Right lobe of liver (tissue), 4 donors: ENCODE data around the gene KCNIP1.

Experiments
- CTCF ChIP-seq, 4 donors: fragments of 200-600 bp in 3 of 4; fragments of 450-650 bp in 1 of 4; IDR thresholded peaks; one replicate each; pipeline versions ENCODE4 v1.5.1 to v1.8.0; 2016 to 2022; ENCODE audit warnings: antibody characterized with exemption in 4 of 4, mild to moderate bottlenecking in 2 of 4
- POLR2A ChIP-seq: fragments of 450-650 bp; IDR thresholded peaks from one replicate; pipeline ENCODE4 v1.6.1; 2017; ENCODE audit warnings: antibody characterized with exemption, mild to moderate bottlenecking
- donor health status: DM: no; HTN: no; CAD: no.
- donor health status: DM: no; HTN: no; CAD: no.
- donor health status: DM: no; HTN: yes; CAD: no.

GRCh38 chr5:170511551-170512258 lies 7.9 kb downstream of the KCNIP1 start:
- TF ChIP-seq CTCF (IDR thresholded peaks at IDR 0.05): no peak
- TF ChIP-seq POLR2A: no peak
